Activated T-helper 1 cell treated with anti-CD3 and anti-CD28 coated beads, Interleukin-12 subunit alpha, Interleukin-12 subunit beta, Interleukin-2, Interleukin-4 antibody, amounts not matched to agents 30 ng/mL and 10 ng/mL and 1 ng/mL, durations not matched to agents 14 hours and 24 hours and 36 hours (primary cell): ENCODE measurements around the gene EHMT2. TPM values are rescaled to one million over a fixed set of nuclear protein-coding genes. Genes with fewer than 3 reads are reported as not detected.

ENCODE experiments used
- DNase-seq: peaks from one replicate; pipeline ENCODE4 v3.0.0; 2021; ENCODE audit warnings: low spot score
- H3K27ac Mint-ChIP-seq: one replicate; pipeline ENCODE4 v1.8.0; 2021; ENCODE audit warnings: mild to moderate bottlenecking, mixed read lengths
- H3K27me3 Mint-ChIP-seq: one replicate; pipeline ENCODE4 v1.8.0; 2022; ENCODE audit warnings: mild to moderate bottlenecking, moderate library complexity, mixed read lengths; ENCODE audit not compliant: insufficient read depth
- H3K36me3 Mint-ChIP-seq: one replicate; pipeline ENCODE4 v1.8.0; 2021; ENCODE audit warnings: low read depth, mixed read lengths
- H3K4me1 Mint-ChIP-seq: one replicate; pipeline ENCODE4 v1.8.0; 2021; ENCODE audit warnings: low read depth, mixed read lengths
- H3K4me3 Mint-ChIP-seq: one replicate; pipeline ENCODE4 v1.8.0; 2021; ENCODE audit warnings: mild to moderate bottlenecking, moderate library complexity, mixed read lengths
- H3K9me3 Mint-ChIP-seq: one replicate; pipeline ENCODE4 v1.8.0; 2021; ENCODE audit warnings: mixed read lengths
- intact Hi-C: fragments of 100-400 bp; cut with micrococcal nuclease; formaldehyde crosslinking; loops from one replicate; pipeline ENCODE4 v1.15.1; 2024
- total RNA-seq: library from RNA; stranded (reverse); gene quantifications from 2 replicates; pipeline ENCODE4 v1.2.3, GENCODE V29; 2022

The EHMT2 gene
- total RNA-seq, 1 donor from 2014 or later = 80.4 TPM

GRCh38 chr6:31896856-31897611 is 464 bp downstream of the EHMT2 start:
- intact Hi-C loops = loop anchor here (1.0 to 5.0 kb wide), 8 partner anchors 34 to 400 kb away; partner anchors contain the start of genes AGPAT1, ATP6V1G2, DDAH2 and GPSM3
- Mint-ChIP-seq H3K36me3 (peaks cover 21% of the 10 kb centered on the region), H3K27me3 (no peaks in the 10 kb centered on the region), H3K27ac (peak overlapping the region; percentile 84), H3K9me3 (no peaks in the 10 kb centered on the region), H3K4me3 (peak overlapping the region; percentile 90), H3K4me1 (peaks cover 31% of the 10 kb centered on the region)
- no peak for DNase-seq

DNA sequence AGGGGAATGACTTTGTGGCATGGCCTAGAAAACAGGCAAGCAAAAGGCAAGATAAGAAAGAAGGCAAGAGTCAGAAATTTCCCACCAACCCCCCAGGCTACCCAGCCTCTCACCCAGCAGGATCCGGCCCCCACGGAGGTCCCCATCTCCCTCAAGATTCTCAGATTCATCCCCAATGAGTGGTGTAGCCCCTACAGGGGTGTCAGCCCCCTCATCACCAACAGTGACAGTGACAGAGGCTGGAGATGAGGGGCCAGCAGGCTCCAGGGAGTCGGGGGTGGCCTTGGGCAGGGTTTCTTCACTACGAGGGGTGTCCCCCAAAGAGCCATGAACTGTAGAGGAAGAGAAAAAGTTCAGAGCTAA is 1.0 kb downstream of the EHMT2 start:
- no peaks in the 10 kb centered on the region for H3K9me3 Mint-ChIP-seq
- intact Hi-C loops = loop anchor here (2.0 to 5.0 kb wide), 6 partner anchors 168 to 399 kb away; partner anchors contain the start of genes AGPAT1, ATP6V1G2, DDAH2 and GPSM3
- no peaks in the 10 kb centered on the region for H3K27me3 Mint-ChIP-seq
- H3K4me1 Mint-ChIP-seq = peaks cover 31% of the 10 kb centered on the region
- peak overlapping the region; percentile 84 for H3K27ac Mint-ChIP-seq
- peaks cover 22% of the 10 kb centered on the region for H3K36me3 Mint-ChIP-seq
- DNase-seq = no peak
- H3K4me3 Mint-ChIP-seq = peak overlapping the region; percentile 90

DNA sequence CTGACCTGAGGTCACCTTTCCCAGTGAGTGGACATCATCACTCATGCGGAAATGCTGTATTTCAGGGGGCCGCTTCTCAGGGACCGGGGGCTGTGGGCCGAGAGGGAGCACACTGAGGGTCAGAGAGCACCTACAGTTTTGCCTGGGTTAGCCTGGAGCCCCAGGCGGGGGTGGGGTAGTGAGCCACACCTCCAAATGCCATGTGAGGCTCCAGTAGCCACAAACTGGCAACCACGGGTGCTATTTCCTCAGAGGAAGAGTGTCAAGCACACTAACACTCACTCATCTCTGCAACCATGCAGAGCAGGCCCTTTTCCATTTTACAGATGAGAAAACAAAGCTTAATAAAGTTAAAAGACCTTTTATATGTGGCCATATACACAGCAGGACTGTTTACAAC is 4.7 kb downstream of the EHMT2 start:
- Mint-ChIP-seq H3K4me3 (no peak overlapping the region), H3K27me3 (no peaks in the 10 kb centered on the region), H3K36me3 (peaks cover 35% of the 10 kb centered on the region), H3K27ac (no peak overlapping the region), H3K9me3 (no peaks in the 10 kb centered on the region), H3K4me1 (peaks cover 17% of the 10 kb centered on the region)
- intact Hi-C loops = no loop called here
- no peak for DNase-seq

DNA sequence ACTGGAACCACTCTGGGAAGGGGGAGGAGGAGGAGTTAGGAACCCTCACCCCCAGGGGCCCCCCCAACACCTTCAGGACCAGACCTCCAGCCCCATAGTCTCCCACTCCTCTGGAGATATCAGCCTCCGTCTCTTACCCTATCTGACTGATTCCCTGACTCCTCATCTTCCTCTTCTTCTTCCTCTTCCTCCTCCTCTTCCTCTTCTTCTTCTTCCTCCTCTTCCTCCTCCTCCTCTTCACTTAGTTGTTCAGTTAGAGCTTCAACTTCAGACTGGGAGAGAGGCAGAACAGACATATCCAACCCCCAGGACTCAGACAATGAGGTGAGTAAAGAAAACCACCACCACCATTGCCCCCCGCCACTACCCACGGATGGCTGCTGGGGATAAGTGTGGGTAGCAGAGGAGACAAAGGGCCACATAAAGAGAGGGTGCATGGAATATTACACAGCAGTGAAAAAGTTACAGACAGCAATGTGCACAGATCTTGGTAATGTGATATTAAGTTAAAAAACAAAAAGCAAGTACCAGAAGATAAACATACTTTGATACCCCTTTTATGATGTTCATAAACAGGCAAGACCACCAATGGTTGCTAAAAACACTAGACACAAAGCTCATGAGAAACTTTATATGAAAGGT is 8.0 kb downstream of the EHMT2 start:
- H3K27ac Mint-ChIP-seq = no peak overlapping the region
- H3K27me3 Mint-ChIP-seq = no peaks in the 10 kb centered on the region
- DNase-seq = no peak
- H3K9me3 Mint-ChIP-seq = no peaks in the 10 kb centered on the region
- no peak overlapping the region for H3K4me3 Mint-ChIP-seq
- intact Hi-C loops = no loop called here
- H3K4me1 Mint-ChIP-seq = peaks cover 3% of the 10 kb centered on the region
- peaks cover 34% of the 10 kb centered on the region for H3K36me3 Mint-ChIP-seq

DNA sequence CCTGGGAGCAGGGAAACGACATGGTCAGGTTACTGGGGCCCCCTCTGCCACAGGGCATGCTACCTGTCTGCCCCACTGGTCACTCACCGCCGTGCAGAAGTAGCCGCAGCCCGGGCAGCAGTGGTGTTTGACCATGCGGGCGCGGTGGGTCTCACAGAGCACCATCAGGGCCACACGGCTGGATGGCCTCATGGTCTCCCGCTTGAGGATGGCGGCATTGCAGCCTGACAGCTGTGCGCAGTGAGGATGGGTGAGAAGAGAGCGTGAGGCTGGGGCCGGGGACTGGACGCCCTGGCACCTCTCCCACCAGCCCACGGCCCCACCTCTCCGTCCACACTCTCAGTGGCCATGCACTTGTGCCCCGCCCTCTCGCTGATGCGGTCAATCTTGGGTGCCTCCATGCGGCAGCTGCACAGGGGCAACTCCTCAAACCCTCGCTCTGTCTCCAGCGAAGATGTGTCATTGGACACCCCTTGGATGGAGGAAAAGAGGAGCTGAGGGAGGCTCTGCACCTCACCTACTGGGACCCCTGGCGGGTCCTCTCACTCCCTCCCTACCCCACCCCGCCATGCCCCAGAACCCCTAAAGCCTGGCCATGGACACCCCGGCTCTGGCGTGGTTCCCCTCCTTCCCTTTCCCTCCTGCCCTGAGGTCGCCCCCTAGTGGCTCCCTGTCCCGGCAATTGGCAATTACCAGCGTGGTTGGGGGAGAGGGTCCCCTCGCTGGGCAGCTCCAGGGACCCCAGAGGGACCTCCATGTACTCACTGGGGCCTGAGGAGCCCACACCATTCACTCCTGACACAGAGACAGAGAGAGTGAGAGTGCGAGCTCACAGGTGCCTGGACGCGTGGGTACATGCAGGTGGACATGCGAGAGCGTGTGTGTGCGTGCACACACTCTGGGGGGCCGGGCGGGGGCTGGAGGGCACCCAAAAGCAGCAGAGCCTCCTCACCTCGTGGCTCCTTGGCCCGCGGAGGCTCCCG is 8.9 kb downstream of the EHMT2 start:
- H3K36me3 Mint-ChIP-seq = peaks cover 33% of the 10 kb centered on the region

GRCh38 chr6:31887173-31888007 is 10.1 kb downstream of the EHMT2 start:
- no peaks in the 10 kb centered on the region for H3K27me3 Mint-ChIP-seq
- H3K4me1 Mint-ChIP-seq = peaks cover 3% of the 10 kb centered on the region
- DNase-seq = no peak
- H3K4me3 Mint-ChIP-seq = no peak overlapping the region
- H3K36me3 Mint-ChIP-seq = peaks cover 27% of the 10 kb centered on the region
- intact Hi-C loops = no loop called here
- no peaks in the 10 kb centered on the region for H3K9me3 Mint-ChIP-seq
- no peak overlapping the region for H3K27ac Mint-ChIP-seq

More for the DNA sequence above, 8.9 kb downstream of the EHMT2 start:
- peaks cover 3% of the 10 kb centered on the region for H3K4me1 Mint-ChIP-seq
- DNase-seq = peak; percentile 27
- H3K9me3 Mint-ChIP-seq = no peaks in the 10 kb centered on the region
- H3K4me3 Mint-ChIP-seq = no peak overlapping the region
- intact Hi-C loops = no loop called here
- no peaks in the 10 kb centered on the region for H3K27me3 Mint-ChIP-seq
- no peak overlapping the region for H3K27ac Mint-ChIP-seq

- H3K27me3 Mint-ChIP-seq = no peaks in the 10 kb centered on the region
- H3K4me1 Mint-ChIP-seq = peaks cover 3% of the 10 kb centered on the region
- H3K27ac Mint-ChIP-seq = no peak overlapping the region
- intact Hi-C loops = no loop called here
- peaks cover 23% of the 10 kb centered on the region for H3K36me3 Mint-ChIP-seq
- no peaks in the 10 kb centered on the region for H3K9me3 Mint-ChIP-seq
- DNase-seq = no peak
- no peak overlapping the region for H3K4me3 Mint-ChIP-seq
Observed at GRCh38 chr6:31886541-31886991, 10.9 kb downstream of the EHMT2 start.

- no peak overlapping the region for H3K4me3 Mint-ChIP-seq
- H3K36me3 Mint-ChIP-seq = peaks cover 20% of the 10 kb centered on the region
- intact Hi-C loops = no loop called here
- H3K9me3 Mint-ChIP-seq = no peaks in the 10 kb centered on the region
- H3K27me3 Mint-ChIP-seq = no peaks in the 10 kb centered on the region
- no peak overlapping the region for H3K27ac Mint-ChIP-seq
- peaks cover 3% of the 10 kb centered on the region for H3K4me1 Mint-ChIP-seq
- DNase-seq = no peak
Observed at GRCh38 chr6:31884528-31885035, 12.9 kb downstream of the EHMT2 start.

DNA sequence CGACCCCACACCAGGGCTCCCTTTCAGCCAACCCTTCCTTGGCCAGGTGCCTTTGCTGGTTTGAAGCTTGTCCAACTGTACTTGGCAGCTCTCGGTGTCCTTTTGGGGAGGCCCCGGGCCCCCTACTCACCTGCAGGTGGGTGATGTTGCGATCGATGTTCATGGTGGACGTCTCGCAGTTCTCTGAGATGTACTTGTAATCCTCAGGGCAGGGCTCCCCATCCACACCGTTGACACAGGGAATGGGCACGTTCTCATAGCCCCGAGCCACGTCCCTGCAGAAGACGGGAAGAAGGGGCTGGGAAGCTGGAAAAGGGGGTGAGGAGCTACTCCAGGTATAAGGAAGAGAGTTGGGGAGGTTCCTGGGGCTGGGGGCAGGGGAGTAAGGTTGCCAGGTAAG is 13.8 kb downstream of the EHMT2 start:
- no peaks in the 10 kb centered on the region for H3K4me1 Mint-ChIP-seq
- no peak for DNase-seq
- H3K4me3 Mint-ChIP-seq = no peak overlapping the region
- peaks cover 17% of the 10 kb centered on the region for H3K36me3 Mint-ChIP-seq
- intact Hi-C loops = no loop called here
- no peak overlapping the region for H3K27ac Mint-ChIP-seq
- H3K9me3 Mint-ChIP-seq = no peaks in the 10 kb centered on the region
- H3K27me3 Mint-ChIP-seq = no peaks in the 10 kb centered on the region

DNA sequence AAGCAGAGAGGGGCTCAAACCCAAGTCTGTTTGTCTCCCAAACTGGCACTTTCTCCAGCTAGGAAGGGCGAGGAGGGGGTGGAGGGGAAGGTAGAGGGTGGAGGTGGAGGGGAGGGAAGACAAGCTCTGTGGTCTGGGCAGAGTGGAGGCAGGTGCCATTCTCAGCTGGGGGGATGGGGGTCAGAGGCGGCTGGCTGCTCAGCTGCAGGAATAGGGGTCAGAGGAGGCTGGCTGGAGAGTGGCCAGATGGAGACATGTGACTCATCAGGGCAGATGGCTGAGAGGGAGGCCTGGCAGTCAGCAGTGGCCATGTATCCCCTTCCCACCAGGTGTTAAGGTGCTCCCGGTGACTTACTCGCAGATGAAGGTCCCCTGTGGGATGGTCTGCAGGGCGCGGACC is 15.2 kb downstream of the EHMT2 start:
- Mint-ChIP-seq H3K27me3 (no peaks in the 10 kb centered on the region), H3K4me1 (no peaks in the 10 kb centered on the region), H3K36me3 (peaks cover 14% of the 10 kb centered on the region), H3K27ac (no peak overlapping the region), H3K9me3 (no peaks in the 10 kb centered on the region), H3K4me3 (no peak overlapping the region)
- intact Hi-C loops = no loop called here
- no peak for DNase-seq

DNA sequence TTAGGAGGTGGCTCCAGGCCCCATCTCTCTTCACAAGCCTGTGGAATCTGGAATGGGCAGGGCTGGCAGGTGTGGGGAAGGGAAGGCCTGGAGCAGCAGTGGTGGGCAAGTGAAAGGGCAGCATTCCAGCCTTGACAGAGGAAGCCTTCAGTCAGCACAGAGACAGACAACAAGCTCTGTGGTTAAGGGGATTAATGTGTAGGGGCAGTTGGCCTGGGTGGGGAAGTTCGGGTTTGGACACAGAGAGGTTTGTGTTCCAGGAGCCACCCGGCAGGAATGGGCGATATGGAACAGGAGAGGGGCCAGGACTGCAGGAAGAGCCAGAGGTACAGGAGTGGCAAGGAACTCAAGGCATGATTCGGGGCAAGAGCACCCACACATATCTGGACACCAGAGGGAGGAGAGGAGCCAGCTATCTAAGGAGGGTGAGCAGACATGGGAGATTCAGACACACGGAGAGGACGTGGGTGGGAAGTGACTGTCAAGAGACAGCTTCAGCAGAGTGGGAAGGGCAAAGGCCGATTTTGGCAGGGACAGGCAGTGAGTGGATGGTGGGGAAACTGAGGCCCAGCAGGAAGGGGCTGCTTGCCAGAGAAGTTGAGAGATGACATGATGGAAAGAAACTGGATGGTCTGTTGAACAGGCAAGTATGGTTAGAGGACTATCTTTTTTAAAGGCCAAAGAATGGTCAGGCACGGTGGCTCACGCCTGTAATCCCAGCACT is 16.2 kb downstream of the EHMT2 start:
- Mint-ChIP-seq H3K36me3 (peaks cover 11% of the 10 kb centered on the region), H3K27ac (peak overlapping the region; percentile 57), H3K27me3 (no peaks in the 10 kb centered on the region), H3K9me3 (no peaks in the 10 kb centered on the region), H3K4me1 (no peaks in the 10 kb centered on the region), H3K4me3 (no peak overlapping the region)
- DNase-seq = no peak
- intact Hi-C loops = no loop called here
